NCI-H345 treated with DMSO at 0.1 percent for 48 hours (cell line): ENCODE data around the gene SLC25A19.
"Not testable (repeated sequence)": the region's sequence is repeated elsewhere in the genome, so short reads cannot be mapped to it uniquely, and the experiment has no call there.

ENCODE experiments used
- DNase-seq: peaks from one replicate; lab custom pipeline; 2025; ENCODE audit not compliant: unreplicated experiment; lab: John Stamatoyannopoulos, UW

The SLC25A19 gene

DNA sequence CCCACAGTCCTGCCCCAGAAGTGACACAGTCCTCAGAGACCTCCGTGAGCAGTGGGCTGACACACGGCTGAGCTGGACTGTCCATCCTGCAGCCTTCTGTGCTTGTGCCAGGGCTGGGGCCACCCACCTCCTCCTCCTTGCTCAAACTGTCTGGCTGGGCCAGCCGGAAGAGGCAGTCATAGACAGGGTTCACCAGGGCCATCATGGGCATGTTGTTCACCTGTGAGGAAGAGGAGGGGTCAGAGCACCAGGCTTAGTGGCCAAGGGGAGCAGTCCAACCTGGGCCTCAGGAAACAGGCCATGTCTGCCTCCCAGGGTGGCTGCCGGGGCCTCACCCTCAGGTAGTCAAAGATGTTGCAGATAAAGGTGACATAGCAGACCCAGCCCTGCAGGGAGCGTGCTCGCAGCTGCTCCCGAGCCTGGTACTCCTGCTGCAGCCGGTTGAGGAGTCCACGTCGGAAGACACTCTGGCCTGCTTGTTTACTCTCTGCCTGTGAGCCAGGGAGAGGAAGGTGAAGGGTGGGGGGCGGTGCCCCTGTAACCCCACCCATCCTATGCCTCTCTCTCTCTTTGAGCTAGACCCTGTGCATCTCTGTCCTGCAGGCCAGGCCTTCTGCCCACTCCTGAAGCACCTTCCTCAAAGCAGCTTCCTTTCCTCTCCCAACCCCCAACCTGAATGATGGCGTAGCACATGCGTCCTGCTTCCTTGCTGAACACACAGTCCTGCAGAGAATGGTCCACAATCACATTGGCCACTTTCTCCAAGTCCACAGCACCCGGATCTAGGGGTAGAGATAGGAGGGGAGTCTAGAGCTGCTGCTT, 21.6 kb downstream of the SLC25A19 start:
- no peak for DNase-seq

DNA sequence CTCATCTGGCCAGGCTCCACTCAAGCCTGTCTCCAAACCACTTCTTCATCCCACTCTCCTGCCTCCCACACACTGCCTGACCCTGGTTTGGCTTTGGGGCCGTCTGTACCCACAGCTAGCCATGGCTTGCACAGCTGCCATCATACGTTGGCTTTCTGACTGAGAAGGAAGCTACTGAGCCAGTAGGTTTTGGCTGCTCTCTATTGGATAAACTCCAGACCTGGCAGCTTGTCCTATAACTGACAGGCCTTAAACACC, 22.2 kb downstream of the SLC25A19 start:
- no peak for DNase-seq

DNA sequence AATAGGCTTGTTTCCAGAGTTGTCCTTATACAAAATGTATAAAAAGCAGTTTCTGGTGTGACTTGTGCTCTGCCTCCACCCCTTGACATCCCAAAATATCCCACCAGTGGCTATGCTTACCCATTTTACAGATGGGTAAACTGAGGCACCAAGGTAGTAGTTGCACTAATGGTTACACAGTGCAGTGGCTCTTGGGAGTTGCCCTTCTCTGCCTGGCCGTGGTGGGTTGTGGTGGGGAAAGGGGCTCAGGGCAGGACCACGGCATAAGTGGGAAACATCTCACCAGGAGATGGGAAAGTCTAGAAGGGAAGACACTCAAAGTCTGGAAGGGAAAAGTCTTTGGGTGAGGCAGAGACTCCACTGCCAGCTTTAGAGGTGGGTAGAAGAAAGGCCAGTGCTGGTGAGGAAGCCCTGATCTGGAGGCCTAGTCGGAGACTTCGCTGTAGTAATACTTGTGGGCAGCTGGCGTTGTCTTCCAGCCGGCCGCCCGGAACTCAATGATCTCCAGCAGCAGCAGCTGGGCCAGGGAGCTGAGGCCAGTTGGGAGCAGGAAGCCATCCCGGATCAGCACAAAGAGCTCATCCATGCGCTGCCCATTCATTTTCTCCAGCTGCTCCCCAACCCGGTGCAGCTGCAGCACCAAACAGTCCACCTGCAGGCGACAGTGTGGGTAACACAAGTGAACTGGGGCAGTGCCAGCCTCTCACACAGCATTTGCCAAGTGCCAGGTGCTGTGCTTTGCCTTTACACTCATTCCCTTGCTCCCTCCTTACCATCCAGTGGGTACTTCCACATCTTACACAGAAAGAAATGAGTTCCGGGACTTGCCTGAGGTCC, 22.7 kb downstream of the SLC25A19 start:
- no peak for DNase-seq

DNA sequence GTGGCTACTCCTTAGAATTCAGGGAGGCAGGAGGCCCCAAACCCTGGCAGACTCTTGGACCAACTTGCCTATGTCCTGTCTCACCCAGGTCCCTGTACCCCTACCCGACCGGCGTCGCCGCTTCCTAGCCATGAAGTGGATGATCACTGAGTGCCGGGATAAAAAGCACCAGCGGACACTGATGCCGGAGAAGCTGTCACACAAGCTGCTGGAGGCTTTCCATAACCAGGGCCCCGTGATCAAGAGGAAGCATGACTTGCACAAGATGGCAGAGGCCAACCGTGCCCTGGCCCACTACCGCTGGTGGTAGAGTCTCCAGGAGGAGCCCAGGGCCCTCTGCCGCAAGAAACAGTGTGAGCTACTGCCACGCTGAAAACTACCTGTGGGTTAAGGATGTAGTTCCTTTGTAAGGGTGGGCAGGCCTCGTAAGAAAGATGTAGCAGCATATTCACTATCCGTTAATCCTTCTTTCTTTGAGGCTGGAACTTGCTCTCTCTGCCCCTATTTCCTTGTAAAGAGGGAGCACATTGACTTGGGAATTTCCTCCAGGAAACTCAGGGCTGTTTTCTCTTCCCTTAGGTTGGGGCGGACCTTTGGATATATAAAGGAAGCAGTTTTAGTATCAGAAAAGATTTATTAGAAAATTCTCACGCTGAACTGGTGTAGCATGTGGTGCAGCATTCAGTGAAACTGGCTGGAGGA, 23.5 kb downstream of the SLC25A19 start:
- DNase-seq = no peak

DNA sequence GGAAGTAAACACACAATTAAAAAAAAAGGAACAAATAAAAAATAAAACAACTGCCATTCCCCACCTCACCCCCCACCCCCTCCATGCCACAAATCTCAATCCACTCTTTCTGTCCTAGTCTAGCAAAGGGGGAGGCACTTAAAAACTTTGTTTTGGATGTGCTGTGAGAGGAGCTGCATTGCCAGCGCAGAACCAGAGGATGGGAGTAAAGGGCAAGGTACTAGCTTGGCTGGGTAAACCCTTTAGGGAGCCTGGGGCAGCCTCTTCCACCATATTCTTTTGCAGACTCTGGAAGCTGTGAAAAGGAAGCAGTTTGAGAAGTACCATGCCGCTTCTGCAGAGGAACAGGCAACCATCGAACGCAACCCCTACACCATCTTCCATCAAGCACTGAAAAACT, 26.2 kb downstream of the SLC25A19 start:
- DNase-seq = no peak

DNA sequence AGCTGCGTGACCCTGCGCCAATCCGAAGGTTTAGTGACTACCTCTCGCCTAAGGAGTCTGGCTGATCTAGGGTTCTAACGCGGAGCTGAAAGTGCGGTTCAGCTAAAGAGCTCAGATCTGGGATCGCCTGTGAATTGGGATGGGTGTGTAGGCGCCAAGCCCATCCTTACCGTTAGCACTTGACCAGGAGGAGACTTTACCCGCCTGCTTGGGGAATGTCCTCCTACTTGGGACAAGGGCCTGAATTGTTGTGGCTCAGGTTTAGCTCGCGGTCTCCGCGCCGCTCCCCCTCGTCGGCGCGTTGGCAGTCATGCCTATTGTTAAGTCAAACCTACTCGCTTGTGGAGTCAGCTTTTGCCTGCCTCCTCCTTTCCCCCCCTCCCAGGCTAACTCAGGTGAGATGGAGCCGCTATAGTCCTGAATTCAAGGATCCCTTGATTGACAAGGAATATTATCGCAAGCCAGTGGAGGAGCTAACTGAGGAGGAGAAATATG, 27.1 kb downstream of the SLC25A19 start:
- DNase-seq = no peak

DNA sequence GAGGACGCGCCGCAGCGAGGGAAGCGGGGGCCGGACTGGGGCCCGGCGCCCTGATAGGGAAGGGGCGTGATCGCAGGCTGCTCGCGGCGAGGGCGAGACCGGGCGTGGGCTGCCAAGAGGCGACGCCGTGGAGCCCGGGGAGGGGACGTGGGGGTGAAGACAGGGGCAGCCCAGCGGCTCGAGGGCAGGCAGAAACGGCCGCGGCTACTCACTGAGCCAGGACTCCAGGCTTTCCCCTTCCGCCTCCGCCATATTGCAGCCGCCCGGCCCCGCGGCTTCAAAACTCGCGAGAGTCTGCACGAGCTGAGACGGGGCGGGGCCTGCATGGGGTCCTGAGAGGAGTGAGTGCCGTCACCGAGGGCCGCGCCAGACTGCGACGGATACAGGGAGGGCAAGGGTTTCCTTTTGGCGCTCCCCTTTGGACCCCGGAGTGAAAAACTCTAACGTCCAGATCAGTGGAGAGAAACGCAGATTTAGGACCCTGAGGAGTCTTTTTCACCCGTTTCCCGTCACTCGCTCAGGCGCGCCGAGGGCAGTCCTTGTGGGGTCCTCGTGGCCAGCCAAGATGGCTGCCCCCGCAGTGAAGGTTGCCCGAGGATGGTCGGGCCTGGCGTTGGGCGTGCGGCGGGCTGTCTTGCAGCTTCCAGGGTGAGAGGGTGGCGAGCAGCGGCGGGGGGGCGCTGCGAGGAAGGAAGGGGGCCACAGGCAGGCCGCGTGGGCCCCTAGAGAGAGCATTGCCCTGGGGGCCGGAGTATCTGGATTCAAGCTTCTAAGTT, 27.7 kb downstream of the SLC25A19 start, which contains the start of the genes GGA3 and MRPS7:
Gene GGA3 (minus strand): TSS at position 271 of the 776 bp plus-strand sequence. CDS start 19 bp downstream, at position 252.
Gene MRPS7 (plus strand): TSS at position 544 of the 776 bp plus-strand sequence. CDS start 22 bp downstream, at position 566.
- peak; percentile 90 for DNase-seq

DNA sequence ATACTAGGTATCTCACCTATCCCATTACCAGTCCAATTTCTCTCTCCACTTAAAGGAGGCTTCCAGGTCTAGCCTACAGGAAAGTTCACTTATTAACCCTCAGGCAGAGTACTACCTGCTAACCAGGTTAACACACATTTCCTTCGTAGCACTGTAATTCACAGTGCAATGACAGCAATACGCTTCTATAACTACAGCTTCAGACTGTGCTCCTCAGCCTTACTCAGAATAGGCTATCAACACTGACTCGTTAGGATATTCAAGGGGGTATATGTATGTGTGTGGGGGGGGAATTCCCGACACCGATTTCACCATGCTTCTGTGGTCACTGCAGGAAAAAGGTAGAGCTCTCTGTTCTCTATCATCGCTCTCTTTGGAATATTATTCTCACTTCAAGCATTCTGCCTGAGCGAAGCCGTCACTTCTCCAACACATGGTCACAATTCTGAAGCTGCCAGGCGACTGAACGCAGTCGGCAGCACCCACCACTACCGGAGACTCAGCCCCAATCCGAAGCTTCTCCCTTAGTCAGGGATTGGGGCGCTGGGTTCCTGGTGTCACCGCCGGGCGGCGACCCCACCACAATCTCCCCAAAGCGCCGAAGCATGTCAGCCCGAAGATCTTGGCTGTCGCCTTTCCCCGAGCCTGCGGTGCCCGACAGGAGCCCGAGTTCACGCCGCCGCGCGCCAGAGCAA, 28.4 kb downstream of the SLC25A19 start:
- no peak for DNase-seq

DNA sequence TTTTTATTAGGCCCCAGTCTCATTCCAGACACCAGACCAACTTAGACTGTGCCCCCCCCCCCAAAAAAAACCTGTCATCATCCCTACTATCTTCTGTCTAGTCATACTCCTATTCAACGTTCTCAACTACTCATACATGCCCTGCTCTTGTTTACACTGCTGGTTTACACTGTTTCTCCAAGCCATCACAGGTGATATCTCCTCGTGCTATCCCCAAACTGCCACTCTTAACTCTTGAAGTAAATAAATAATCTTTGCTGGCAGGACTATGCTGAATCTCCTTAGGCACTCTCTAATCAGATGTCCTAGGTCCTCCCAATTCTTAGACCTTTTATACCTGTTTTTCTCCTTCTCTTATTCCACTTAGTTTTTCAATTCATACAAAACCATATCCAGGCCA, 32.0 kb downstream of the SLC25A19 start:
- DNase-seq = not testable (repeated sequence)

DNA sequence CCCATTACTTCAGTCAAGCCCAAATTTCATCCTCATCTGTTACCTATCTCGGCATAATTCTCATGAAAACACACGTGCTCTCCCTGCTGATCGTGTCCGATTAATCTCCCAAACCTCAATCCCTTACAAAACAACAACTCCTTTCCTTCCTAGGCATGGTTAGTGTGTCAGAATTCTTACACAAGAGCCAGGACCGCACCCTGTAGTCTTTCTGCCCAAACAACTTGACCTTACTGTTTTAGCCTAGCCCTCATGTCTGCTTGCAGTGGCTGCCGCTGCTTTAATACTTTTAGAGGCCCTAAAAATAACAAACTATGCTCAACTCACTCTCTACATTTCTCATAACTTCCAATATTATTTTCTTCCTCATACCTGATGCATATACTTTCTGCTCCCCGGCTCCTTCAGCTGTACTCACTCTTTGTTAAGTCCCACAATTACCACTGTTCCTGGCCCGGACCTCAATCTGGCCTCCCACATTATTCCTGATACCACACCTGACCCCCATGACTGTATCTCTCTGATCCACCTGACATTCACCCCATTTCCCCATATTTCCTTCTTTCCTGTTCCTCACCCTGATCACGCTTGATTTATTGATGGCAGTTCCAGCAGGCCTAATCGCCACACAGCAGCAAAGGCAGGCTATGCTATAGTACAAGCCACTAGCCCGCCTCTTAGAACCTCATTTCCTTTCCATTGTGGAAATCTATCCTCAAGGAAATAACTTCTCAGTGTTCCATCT, 33.1 kb downstream of the SLC25A19 start:
- DNase-seq = not testable (repeated sequence)

DNA sequence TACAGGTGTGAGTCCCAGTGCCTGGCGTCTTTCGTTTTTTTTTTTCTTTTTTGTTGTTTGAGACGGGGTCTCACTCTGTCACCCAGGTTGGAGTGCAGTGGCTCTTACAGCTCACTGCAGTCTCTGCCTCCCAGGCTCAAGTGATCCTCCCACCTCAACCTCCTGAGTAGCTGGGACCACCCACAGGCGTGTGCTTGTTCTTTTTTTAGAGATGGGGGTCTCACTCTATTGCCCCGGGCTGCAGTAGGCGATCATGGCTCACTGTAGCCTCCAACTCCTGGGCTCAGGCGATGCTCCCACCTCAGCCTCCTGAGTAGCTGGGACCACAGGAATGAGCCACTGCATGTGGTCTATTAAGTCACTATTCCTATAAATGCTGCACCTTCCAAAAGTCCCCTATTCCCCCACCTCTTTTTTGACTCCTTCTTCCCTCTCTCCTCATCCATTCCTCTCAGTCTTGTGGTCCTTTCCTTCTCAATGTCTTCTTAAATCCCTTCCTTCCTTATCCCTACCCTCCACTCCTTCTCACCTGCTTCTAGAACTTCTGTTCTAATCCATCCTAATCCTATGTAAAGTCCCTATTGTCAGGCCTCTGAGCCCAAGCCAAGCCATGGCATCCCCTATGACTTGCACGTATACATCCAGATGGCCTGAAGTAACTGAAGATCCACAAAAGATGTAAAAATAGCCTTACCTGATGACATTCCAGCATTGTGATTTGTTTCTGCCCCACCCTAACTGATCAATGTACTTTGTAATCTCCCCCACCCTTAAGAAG, 37.0 kb downstream of the SLC25A19 start:
- DNase-seq = no peak

DNA sequence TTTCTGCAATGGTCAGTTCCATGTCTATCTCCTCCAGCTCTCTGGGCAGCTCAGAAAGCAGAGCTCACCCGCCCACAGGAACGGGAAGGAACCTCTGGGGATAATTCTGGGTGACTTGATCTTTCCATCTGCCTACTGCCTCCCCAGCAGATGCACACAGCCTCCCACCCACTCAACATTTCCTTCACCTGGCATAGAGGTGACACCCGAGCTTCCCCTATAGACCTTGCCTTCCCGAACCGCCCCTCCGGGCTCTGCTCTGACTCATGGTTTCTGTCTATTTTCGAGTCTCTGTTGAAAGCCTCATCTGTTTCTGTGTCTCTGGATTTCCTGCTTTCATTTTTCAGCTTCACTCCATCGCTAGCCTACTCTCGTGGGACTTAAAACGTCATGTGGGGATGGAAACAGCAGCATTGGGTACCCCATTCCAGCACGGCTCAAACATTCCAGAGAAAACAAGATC, 39.2 kb downstream of the SLC25A19 start:
- DNase-seq = no peak

DNA sequence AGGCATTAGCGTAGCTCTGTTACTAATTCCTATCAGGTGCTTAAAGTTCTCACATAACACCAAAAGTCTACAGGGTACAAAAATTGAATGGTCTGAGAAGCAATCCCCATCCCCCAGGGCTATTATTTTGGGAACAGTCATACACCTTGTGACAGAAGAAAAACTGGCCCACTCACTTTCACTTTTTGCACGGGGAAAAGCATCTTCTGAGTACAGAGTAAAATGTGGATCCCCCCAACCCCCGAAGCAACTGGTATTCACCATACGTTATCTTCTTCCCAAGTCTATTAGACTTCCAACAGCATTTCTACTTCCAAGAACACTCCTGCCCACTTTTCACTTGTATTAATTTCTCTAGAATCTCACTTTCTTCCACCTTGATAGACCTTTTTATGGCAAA, 39.7 kb downstream of the SLC25A19 start:
- DNase-seq = no peak

DNA sequence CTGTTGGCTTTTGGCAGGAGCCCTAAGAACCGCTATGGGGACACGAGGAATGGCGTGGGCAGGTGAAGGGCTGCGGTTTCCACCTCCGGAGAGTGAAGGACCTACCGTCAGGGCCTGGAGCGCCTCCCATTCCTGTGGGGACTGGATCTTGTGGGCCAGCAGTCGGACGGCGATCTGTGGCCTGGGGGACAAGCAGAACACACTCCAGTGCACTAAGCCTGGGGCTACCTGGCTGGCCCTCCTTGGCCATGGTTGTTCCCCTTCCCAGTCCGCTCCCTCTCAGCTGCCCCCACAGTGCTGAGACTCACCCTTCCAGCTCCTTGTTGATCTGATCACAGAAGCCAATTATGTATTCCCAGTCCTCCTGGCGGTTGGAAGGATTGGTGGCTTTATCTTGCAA, 42.8 kb downstream of the SLC25A19 start:
- DNase-seq = no peak

DNA sequence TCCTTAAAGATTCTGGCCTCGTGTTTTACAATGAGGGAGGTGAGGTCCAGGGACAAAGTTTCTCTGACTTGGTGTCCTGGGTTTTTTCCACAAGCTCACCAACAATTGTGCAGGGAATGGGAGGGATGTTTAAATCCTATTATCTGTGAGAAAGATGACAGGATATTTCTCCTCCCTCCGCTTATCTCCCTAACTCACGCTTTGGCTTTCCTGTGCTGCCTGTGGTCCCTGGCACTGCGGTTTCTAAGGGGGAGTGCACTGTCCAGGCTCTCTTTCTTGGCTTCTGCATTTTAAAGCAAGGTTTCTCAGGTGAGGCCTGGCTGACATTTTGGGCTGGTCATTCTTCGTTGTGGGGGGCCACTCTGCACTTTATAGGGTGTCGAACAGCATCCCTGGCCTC, 44.2 kb downstream of the SLC25A19 start:
- no peak for DNase-seq

DNA sequence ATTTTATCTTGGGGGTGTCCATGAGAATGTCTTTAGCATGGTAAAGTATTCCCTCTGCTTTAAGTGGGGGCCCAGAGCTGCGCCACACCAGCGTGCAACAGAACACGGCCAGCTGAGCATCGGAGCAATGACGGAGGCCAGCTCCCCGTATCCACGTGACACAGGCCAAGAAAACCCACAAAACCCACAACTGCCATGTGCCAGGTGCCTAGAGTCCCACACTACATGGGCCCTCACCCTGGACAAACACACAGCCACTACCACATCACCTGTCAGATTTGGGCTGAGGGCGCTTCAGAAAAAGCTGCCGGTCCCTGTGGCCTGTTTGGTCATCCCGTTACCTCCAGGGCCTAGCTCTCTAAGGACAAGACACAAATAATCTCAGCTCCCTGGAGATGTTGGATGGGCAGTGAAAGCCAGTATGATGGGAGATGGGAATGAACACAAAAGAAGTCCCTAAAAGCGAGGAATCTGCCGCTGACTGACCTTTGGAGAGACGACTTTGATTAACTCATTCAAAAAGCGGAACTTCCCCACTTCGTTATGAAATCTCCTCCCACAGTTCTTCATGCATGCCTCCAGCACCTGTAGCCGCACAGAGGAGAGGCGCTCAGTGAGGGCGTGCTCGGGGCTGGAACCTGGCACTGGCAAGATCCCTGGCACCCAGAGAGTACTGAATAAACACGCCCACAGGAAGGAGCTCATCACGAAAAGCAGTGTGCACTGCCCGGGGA, 44.9 kb downstream of the SLC25A19 start:
- DNase-seq = no peak

DNA sequence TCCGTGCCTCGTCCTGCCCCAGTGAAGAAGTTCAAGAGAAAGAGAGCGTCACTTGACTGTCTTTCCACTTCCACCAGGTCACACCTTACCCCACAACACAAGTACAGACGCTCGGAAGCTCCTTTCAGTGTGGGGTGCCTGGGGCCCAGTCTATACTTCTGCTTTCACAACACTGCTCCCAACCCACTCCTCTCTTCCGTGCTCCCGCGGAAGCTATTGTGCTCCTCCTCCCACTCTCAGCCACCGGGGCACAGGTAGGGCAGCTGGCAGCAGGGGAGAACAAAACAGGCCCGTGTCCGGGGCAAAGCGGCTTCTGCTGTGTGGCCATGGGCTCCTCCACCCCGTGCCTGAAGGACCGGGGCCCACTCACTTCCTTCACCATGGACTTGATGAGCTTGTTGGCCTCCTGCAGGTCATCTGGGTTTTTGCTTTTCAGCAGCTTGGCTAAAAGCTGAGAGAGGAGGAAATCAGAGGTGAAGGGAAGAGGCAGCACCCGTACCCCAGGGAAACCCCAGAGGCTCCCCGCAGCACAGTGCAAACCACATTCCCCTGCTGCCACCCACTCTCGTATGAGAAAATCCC, 46.7 kb downstream of the SLC25A19 start:
- DNase-seq = no peak
